ENCODE measurements around the gene MBLAC2. TPM values are rescaled to one million over a fixed set of nuclear protein-coding genes. Genes with fewer than 3 reads are reported as not detected.

MBLAC2 gene
- total RNA-seq, 1 experiment from 2014 or later, result 5.7 TPM

DNA sequence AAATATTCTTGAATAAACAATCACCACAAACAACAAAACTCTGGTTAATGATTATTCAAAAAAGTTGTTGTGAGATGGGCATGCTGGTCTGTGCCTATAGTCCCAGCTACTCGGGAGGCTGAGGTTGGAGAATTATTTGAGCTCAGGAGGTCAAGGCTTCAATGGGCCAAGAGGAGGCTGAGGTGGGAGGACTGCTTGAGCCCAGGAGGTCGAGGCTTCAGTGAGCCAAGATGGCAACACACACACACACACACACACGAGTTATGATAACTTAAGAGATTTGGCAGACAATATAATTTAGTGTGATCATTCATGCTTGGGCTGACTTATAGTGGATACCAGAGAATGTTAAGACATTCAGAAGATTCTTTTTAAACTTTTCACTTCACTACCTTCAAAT, 39.9 kb upstream of the MBLAC2 start:
- DNase-seq (ENCODE audit: low read depth, low spot score) (no peak), ATAC-seq (no peak)
- TF ChIP-seq ELF1 (IDR thresholded peaks at IDR 0.05; ENCODE audit: borderline replicate concordance, low read depth), result no peak
- TF ChIP-seq EGR1 (IDR thresholded peaks at IDR 0.05; ENCODE audit: low read depth), result no peak
- TF ChIP-seq FOSL1 (IDR thresholded peaks at IDR 0.05; ENCODE audit: low read depth), result no peak
- no peak for TF ChIP-seq SIN3A (IDR thresholded peaks at IDR 0.05; ENCODE audit: low read depth)
- no peak for TF ChIP-seq TCF7L2 (IDR thresholded peaks at IDR 0.05; ENCODE audit: borderline replicate concordance, extremely low read depth, insufficient read depth, insufficient read length)
- TF ChIP-seq RAD21 (IDR thresholded peaks at IDR 0.05; ENCODE audit: low read depth), result no peak
- TF ChIP-seq EZH2 (IDR thresholded peaks at IDR 0.05), result no peak
- TF ChIP-seq, protein P1, sequence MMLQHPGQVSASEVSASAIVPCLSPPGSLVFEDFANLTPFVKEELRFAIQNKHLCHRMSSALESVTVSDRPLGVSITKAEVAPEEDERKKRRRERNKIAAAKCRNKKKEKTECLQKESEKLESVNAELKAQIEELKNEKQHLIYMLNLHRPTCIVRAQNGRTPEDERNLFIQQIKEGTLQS (IDR thresholded peaks at IDR 0.05), result no peak
- no peak for TF ChIP-seq JUND (IDR thresholded peaks at IDR 0.05)
- TF ChIP-seq, protein P2, sequence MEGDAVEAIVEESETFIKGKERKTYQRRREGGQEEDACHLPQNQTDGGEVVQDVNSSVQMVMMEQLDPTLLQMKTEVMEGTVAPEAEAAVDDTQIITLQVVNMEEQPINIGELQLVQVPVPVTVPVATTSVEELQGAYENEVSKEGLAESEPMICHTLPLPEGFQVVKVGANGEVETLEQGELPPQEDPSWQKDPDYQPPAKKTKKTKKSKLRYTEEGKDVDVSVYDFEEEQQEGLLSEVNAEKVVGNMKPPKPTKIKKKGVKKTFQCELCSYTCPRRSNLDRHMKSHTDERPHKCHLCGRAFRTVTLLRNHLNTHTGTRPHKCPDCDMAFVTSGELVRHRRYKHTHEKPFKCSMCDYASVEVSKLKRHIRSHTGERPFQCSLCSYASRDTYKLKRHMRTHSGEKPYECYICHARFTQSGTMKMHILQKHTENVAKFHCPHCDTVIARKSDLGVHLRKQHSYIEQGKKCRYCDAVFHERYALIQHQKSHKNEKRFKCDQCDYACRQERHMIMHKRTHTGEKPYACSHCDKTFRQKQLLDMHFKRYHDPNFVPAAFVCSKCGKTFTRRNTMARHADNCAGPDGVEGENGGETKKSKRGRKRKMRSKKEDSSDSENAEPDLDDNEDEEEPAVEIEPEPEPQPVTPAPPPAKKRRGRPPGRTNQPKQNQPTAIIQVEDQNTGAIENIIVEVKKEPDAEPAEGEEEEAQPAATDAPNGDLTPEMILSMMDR (IDR thresholded peaks at IDR 0.05 in 2 of 3, conservative IDR thresholded peaks at IDR 0.05 in 1 of 3; ENCODE audit: borderline replicate concordance in 1 of 3, insufficient read depth in 1 of 3, low read depth in 2 of 3, low read length in 2 of 3), result no peak
- intact Hi-C loops (cut with micrococcal nuclease), result no loop called here
- Histone ChIP-seq H3K36me3 (ENCODE audit: control insufficient read depth in 1 of 2, insufficient read depth in 2 of 2, low read length in 2 of 2) (peaks cover 0 to 2% of the 10 kb centered on the region in 2 experiments; a peak in 1 of 4 replicates), H2AFZ (ENCODE audit: low read depth, low read length, poor library complexity, severe bottlenecking) (no peak overlapping the region), H3K4me1 (ENCODE audit: control insufficient read depth in 1 of 2, insufficient read depth in 2 of 2, low read length in 2 of 2) (peaks cover 0 to 6% of the 10 kb centered on the region in 2 experiments; a peak in 1 of 4 replicates), H3K9me2 (ENCODE audit: insufficient read depth) (no peaks in the 10 kb centered on the region), H4K20me1 (ENCODE audit: insufficient read depth) (no peaks in the 10 kb centered on the region; the same call in none of the 2 replicates), H3K27me3 (ENCODE audit: insufficient read depth, low read length) (no peaks in the 10 kb centered on the region), H3K79me2 (ENCODE audit: insufficient read depth, low read length) (no peaks in the 10 kb centered on the region; the same call in 1 of the 2 replicates), H3K27ac (ENCODE audit: low read depth, low read length) (no peak overlapping the region), H3K9ac (ENCODE audit: low read length) (no peak overlapping the region), H3K9me3 (ENCODE audit: control insufficient read depth in 1 of 2, insufficient read depth in 1 of 2, low read depth in 1 of 2, low read length in 2 of 2) (no peaks in the 10 kb centered on the region), H3K4me2 (ENCODE audit: low read length) (no peak overlapping the region), H3K4me3 (replicated peaks in 1 of 2; ENCODE audit: low read depth in 1 of 2, low read length in 2 of 2) (no peak overlapping the region)
- POLR2A ChIA-PET, result no interaction called here
- RAD21 ChIA-PET (ENCODE audit: low non-redundant PET in 1 of 2, low total read pairs in 2 of 2, uncharacterized antibody in 2 of 2, unreplicated experiment in 2 of 2), result no interaction called here
- CTCF ChIA-PET, result no interaction called here
- no TSS peak for BruUV-seq (replicated peaks)
